Measurements from ENCODE around the gene EFNA4. TPM values are rescaled to one million over a fixed set of nuclear protein-coding genes. Genes with fewer than 3 reads are reported as not detected.

Gene EFNA4
- total RNA-seq, 2 donors from 2014 or later, result 2.2 to 3.5 TPM

DNA sequence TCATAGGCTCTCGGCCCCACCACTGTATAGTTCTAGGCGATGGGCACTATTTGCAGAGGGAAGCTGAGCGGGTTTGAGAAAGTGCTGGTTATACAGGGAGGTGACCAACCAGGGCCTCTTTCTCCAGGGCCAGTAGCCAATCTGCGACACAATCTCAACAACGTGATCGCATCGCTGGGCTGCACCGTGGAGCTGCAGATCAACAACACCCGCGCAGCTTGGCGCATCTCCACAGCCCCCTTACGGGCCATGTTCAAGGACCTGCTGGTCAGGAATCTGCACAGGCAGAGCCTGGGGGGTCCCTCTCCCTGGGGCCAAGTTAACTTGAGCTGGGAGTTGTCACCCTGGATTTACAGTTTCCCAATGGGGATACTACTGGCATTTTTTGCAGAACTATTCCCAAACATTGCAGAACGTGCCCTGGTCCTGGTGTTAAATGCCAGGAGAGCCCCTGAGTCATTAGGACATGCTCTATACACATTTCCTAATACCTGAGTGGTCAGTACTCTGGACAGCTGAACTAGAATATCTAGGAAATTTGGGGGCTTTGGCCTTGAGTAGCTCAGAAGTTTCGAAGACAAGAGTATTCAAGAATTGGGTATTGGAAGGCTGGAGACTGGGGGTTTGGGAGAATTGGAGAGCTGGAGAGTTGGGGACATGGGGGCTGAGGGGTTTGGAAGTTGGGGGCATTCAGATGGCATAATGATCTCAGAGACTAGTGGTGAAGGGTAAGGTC, 23.0 kb upstream of the EFNA4 start:
- DNase-seq (ENCODE audit: low spot score), result no peak

GRCh38 chr1:155042789-155043188, 20.8 kb upstream of the EFNA4 start:
- TF ChIP-seq, protein P1, sequence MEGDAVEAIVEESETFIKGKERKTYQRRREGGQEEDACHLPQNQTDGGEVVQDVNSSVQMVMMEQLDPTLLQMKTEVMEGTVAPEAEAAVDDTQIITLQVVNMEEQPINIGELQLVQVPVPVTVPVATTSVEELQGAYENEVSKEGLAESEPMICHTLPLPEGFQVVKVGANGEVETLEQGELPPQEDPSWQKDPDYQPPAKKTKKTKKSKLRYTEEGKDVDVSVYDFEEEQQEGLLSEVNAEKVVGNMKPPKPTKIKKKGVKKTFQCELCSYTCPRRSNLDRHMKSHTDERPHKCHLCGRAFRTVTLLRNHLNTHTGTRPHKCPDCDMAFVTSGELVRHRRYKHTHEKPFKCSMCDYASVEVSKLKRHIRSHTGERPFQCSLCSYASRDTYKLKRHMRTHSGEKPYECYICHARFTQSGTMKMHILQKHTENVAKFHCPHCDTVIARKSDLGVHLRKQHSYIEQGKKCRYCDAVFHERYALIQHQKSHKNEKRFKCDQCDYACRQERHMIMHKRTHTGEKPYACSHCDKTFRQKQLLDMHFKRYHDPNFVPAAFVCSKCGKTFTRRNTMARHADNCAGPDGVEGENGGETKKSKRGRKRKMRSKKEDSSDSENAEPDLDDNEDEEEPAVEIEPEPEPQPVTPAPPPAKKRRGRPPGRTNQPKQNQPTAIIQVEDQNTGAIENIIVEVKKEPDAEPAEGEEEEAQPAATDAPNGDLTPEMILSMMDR (IDR thresholded peaks at IDR 0.05), result no peak
- no peaks in the 10 kb centered on the region for H3K36me3 ChIP-seq
- H3K27me3 ChIP-seq, result no peaks in the 10 kb centered on the region
- DNase-seq (ENCODE audit: low spot score), result no peak
- no peak overlapping the region for H3K27ac ChIP-seq
- no peak overlapping the region for H3K4me3 ChIP-seq
- H3K4me1 ChIP-seq, result peaks cover 0 to 18% of the 10 kb centered on the region in 2 donors
- no peaks in the 10 kb centered on the region for H3K9me3 ChIP-seq

More for the DNA sequence above, 23.0 kb upstream of the EFNA4 start:
- TF ChIP-seq, protein P1 (IDR thresholded peaks at IDR 0.05), result no peak
- Histone ChIP-seq H3K9me3 (no peaks in the 10 kb centered on the region), H3K4me1 (peaks cover 0 to 18% of the 10 kb centered on the region in 2 donors), H3K27me3 (no peaks in the 10 kb centered on the region), H3K4me3 (no peak overlapping the region), H3K36me3 (no peaks in the 10 kb centered on the region), H3K27ac (no peak overlapping the region)

GRCh38 chr1:155043301-155043702, 20.2 kb upstream of the EFNA4 start:
- TF ChIP-seq, protein P1 (IDR thresholded peaks at IDR 0.05), result no peak
- no peak for DNase-seq (ENCODE audit: low spot score)
- Histone ChIP-seq H3K27me3 (no peaks in the 10 kb centered on the region), H3K4me3 (no peak overlapping the region), H3K9me3 (no peaks in the 10 kb centered on the region), H3K27ac (no peak overlapping the region), H3K36me3 (no peaks in the 10 kb centered on the region), H3K4me1 (peaks cover 0 to 18% of the 10 kb centered on the region in 2 donors)

DNA sequence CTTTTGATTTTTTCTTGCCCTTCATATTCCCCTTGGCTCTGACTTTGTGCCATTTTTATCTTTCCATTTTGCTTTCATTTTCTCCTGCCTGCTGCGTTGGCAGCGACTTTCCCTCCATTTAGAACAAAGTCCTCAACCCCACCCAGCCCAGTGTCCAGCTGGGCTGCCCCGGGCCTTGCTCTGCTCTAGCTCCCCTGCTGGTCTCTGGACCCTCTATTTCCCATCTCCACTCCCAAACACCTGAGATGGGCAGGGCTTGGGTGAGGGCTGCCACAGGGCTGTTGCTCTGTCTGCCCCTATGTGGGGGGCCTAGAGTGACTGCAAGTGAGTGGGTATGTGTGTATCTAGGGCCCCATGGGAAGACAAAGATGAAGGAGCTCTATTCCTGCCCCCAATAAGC, 19.7 kb upstream of the EFNA4 start:
- Histone ChIP-seq H3K27me3 (no peaks in the 10 kb centered on the region), H3K36me3 (no peaks in the 10 kb centered on the region), H3K4me3 (no peak overlapping the region), H3K9me3 (no peaks in the 10 kb centered on the region), H3K4me1 (peaks cover 0 to 14% of the 10 kb centered on the region in 2 donors), H3K27ac (no peak overlapping the region)
- TF ChIP-seq, protein P1 (IDR thresholded peaks at IDR 0.05), result no peak
- no peak for DNase-seq (ENCODE audit: low spot score)

GRCh38 chr1:155044365-155044764, 19.2 kb upstream of the EFNA4 start:
- H3K27ac ChIP-seq, result no peak overlapping the region
- no peaks in the 10 kb centered on the region for H3K9me3 ChIP-seq
- H3K36me3 ChIP-seq, result no peaks in the 10 kb centered on the region
- H3K4me1 ChIP-seq, result peaks cover 0 to 9% of the 10 kb centered on the region in 2 donors
- TF ChIP-seq, protein P1 (IDR thresholded peaks at IDR 0.05), result no peak
- DNase-seq (ENCODE audit: low spot score), result no peak
- H3K27me3 ChIP-seq, result no peaks in the 10 kb centered on the region
- no peak overlapping the region for H3K4me3 ChIP-seq
